COLO668 (cell line): ENCODE data around the gene SMIM14.
"Not testable (repeated sequence)": the region's sequence is repeated elsewhere in the genome, so short reads cannot be mapped to it uniquely, and the experiment has no call there.

Experiments
- DNase-seq: peaks from one replicate; lab custom pipeline; 2025; ENCODE audit not compliant: unreplicated experiment; lab: John Stamatoyannopoulos, UW

The SMIM14 gene

GRCh38 chr4:39533541-39533940 is 105.1 kb downstream of the SMIM14 start:
- DNase-seq: no peak

GRCh38 chr4:39532237-39532636 is 106.4 kb downstream of the SMIM14 start:
- DNase-seq: not testable (repeated sequence)

DNA sequence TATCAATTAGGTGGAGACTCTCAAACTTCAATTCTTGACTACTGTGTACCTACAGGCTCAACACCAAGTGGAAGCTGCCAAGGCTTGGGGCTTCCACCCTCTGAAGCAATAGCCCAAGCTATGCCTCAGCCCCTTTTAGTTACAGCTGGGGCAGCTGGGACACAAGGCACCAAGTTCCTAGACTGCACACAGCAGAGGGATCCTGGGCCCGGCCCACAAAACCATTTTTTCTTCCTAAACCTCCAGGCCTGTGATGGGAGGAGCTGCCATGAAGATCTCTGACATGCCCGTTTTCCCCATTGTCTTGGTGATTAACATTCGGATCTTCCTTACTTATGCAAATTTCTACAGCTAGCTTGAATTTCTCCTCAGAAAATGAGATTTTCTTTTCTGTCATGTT is 108.0 kb downstream of the SMIM14 start:
- no peak for DNase-seq

DNA sequence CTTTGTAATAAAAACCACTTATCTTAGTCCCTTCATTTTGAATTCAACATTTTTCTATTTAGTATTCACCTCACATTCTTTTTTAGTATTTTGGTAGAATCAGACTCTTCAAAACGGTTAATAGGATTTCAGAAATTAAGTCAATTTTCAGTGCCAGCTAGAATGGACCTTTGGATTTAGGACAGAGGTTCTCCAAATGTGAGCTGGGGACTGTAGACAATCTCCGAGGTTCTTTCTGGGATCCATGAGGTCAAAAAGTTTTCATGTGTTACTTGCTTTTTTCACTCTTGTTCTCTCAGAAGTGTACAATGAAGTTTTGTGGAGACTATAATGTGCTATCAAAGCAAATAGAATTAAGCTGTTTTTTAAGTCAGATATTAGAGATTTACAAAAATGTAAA is 109.1 kb downstream of the SMIM14 start:
- DNase-seq: no peak

DNA sequence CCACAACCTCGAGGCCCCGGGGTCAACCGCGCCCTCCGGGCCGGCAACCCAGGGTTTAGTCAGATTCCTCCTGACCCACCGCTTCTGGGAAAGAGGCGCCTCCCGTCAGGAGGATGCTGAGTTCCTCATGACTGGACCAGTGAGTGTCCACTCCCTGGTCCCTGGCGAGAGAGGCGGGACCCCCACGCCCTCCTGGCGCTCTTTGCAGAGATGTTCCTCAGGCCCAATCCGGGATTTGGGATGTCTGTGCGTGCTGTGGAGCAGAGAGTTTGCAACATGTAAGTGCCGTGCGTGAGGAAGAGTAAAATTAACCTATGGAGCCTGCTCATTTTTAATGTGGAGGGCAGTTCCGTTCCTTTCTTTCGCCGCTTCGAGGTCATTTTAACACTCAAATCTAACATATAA is 110.6 kb downstream of the SMIM14 start:
- DNase-seq: no peak

GRCh38 chr4:39527296-39528060 is 111.2 kb downstream of the SMIM14 start, which contains the start of gene UGDH:
Gene UGDH (minus strand): TSS chr4:39527439. CDS start chr4:39521512, 5,927 bp downstream.
- peak; percentile 98 for DNase-seq

DNA sequence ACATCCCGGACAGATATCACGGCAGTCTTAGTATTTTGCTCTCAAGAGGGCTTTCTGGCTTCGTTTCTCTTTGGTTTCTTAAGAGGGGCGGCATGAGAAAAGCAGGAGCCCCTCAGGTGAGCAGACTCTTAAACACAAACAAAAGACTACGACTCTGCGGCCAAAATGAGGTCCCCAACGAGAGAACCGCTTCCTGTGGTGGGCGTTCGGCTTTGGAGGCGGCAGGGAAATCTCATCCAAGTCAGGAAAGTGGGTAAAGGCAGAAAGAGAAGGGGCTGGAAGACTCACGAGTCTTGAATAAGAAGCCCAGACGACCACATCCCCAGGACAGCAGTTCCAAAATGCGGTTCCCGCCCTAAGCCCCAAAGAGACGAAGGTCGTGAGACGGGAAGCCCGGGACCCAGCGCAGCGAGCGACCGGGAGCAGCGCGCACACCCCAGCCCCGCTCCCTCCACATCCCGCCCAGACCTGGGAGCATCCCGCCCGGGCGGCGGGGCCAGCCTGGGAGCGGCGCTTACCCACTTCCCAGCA is 111.8 kb downstream of the SMIM14 start:
- DNase-seq: no peak

DNA sequence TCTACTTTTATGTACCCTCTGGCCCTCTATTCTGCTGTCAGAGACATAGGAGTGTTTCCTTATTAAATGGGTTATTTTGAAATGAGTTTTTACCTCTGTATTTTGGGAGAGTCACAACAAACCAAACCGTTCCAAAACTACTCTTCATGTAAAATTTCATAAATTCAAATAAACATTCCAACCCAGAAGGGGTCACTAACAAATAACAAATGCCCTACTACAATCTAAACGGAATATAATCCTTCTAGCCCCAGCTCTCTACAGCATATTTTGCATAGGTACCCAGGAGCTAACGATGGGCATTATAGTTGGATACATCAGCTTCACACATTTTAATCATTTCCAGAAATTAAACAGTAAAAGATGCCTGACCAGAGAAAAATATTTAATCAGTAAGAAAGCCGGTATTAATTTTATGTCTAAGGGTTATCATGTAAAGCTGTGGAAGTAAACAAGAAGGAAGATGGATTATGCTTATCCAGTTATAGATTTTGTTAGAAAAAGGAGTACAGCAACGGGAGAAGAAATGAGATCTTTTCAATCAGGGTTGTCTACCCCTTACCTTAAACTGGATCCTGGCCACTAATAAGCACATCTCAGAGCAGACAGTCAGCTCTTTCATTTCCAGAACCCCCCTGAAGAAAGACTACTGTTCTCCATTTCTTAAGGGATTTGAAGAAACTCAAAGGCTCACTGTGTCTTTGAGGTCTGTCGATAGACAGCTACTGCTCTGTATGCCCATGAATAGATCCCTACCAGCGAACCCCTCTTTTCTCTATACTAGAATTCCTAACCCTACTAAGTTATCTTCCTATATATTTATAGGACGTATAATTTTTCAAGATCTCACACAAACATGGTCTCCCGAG is 112.6 kb downstream of the SMIM14 start:
- DNase-seq: no peak

- DNase-seq: no peak
Measured at GRCh38 chr4:39524161-39524957, 114.3 kb downstream of the SMIM14 start.

DNA sequence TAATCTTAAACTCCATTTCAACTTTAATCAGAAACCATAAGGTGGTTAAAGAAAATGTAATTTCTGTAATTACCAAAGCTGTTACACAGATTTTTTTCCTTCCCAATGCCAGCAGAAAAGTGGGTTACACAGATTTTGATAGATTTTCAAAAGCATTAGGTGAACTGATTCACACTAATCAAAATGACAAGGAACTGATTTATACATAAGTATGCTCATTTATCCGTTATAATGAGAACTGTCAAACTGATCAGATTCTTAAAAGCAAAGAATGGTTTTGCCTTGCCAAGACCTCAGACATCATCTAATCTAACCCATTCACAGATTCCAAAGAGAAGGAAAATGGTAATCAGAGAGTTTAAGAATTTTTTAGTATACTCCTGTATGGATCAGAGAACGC is 116.6 kb downstream of the SMIM14 start:
- no peak for DNase-seq

GRCh38 chr4:39521253-39521919 is 117.3 kb downstream of the SMIM14 start:
- no peak for DNase-seq

DNA sequence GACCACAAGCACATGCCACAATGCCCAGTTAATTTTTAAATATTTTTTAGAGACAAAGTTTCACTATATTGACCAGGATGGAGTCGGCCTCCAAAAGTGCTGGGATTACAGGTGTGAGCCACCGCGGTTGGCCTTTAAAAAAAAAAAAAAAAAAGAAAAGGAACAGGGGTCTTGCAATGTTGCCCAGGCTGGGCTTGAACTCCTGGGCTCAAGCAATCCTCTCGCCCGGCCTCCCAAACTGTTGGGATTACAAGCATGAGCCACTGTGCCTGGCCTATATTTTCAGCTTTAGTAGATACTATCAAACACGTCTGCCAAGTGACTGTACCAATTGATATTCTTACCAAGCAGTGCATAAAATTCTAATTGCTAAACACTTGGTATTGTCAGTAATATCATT is 120.2 kb downstream of the SMIM14 start:
- DNase-seq: no peak

DNA sequence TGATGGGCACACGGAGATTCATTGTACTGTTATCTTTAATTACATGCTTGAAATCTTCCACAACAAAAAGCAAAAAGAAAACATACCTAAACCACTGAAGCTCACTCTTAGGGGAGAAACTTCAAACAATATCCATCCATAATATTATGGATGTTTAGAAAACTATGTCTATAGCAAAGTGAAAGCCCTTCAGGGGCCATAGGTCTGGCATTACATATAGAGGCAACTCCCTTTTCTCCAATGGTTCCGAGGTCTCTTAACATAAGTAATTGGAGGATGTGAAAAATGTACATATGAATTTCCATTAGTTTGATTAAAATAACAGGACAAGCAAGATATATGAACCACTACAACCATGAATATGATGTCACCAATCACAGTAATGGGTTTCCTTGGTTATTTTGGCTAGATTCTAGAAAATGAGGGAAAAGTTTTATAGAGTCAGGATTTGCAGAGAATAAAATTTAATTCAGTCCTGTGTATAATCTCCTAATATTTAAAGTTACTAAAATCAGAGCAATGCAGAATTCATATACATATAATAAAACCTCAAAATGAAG is 122.2 kb downstream of the SMIM14 start:
- DNase-seq: no peak

DNA sequence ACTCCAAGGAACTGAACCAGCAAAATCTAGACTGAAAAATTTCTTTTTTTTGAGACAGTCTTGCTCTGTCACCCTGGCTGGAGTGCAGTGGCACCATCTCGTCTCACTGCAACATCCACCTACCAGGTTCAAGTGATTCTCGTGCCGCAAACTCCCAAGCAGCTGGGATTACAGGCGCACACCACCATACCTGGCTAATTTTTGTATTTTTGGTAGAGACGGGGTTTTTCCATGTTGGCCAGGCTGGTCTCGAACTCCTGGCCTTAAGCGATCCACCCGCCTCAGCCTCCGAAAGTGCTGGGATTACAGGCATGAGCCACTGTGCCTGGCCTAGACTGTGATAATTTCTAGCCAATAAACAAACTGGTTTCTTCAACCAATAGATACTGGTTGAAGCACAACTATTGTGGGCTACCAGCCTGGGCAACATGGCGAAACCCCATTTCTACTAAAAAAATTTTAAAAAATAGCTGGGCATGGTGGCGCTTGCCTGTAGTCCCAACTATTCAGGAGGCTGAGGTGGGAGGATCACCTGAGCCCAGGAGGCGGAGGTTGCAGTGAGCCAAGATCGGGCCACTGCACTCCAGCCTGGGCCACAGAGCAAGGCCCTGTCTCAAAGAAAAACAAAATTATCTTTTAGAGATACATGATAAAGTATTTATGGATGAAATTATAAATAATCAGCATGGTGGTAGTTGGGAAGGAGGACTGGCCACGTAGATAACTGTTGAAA is 122.8 kb downstream of the SMIM14 start:
- not testable (repeated sequence) for DNase-seq

- DNase-seq: peak; percentile 40
Measured at GRCh38 chr4:39514888-39515401, 123.7 kb downstream of the SMIM14 start.

DNA sequence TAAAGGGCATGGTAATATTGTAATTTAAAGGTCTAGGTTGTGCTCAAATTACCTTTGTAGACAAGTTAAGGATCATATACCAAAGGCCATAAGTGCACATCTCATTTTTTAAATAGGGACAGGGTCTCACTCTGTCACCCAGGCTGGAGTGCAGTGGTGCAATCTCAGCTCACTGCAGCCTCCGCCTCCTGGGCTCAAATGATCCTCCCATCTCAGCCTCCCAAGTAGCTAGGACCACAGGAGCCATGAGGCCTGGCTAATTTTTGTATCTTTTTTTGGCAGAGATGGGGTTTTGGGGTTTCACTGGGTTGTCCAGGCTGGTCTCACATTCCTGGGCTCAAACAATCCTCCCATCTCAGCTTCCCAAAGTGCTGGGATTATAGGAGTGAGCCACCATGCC is 124.4 kb downstream of the SMIM14 start:
- DNase-seq: not testable (repeated sequence)

DNA sequence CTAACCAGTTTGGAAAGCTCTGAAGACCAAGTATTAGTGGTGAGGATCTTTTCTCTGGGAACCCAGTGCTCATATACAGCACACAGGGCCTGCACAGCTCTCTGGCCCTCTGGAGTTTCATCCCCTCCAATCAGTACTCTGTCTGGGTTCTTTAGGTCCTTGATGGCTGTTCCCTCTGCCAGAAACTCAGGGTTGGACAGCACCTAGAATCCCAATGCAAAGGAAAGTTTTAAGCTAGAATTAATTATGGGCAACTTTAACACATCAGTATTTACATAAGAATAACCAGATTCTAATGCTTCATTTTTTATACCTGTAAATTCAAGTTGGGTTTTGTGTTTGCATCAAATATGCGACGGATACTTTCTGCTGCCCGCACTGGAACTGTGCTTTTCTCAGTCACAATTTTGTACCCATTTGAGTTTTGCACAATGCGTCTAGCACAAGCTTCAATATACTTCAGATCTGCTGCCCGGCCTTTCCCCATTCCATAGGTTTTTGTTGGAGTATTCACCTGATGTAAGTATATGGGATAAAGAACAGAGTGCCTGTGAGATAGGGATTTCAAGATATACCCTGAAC is 128.2 kb downstream of the SMIM14 start:
- no peak for DNase-seq

DNA sequence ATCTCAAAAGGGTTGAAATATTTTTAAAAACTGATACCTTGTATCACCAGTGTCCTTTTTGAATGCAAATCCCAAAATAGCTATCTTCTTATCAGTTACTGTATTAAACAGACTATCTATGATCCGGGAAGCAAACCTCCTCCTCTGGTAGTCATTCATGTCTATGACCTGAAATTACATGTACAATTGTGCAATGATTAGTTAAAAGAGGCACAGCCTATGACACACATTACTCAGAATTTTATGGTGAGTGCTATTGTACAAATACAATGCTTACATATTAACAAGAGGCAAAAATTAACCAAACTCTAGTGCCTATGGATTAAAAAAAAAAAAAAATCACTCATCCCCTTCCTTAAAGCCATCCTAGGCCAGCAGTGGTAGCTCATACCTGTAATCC is 133.1 kb downstream of the SMIM14 start:
- DNase-seq: no peak

- no peak for DNase-seq
Measured at GRCh38 chr4:39504538-39504937, 134.1 kb downstream of the SMIM14 start.
